ENCODE data around the gene FAXC.
"Not testable (repeated sequence)": the region's sequence is repeated elsewhere in the genome, so short reads cannot be mapped to it uniquely, and the experiment has no call there.

The FAXC gene

GRCh38 chr6:99270826-99271225 lies 78.6 kb downstream of the FAXC start:
- H3K4me3 ChIP-seq (ENCODE audit: low read depth, low read length) = no peak overlapping the region
- TF ChIP-seq CTCF (IDR thresholded peaks at IDR 0.05; ENCODE audit: control insufficient read depth, extremely low read depth, insufficient read depth) = no peak
- DNase-seq (ENCODE audit: low read depth) = no peak

GRCh38 chr6:99270030-99270429 lies 79.4 kb downstream of the FAXC start:
- TF ChIP-seq CTCF (IDR thresholded peaks at IDR 0.05; ENCODE audit: control insufficient read depth, extremely low read depth, insufficient read depth) = no peak
- no peak for DNase-seq (ENCODE audit: low read depth)
- no peak overlapping the region for H3K4me3 ChIP-seq (ENCODE audit: low read depth, low read length)

- H3K4me3 ChIP-seq (ENCODE audit: low read depth, low read length) = no peak overlapping the region
- DNase-seq (ENCODE audit: low read depth) = no peak
- no peak for TF ChIP-seq CTCF (IDR thresholded peaks at IDR 0.05; ENCODE audit: control insufficient read depth, extremely low read depth, insufficient read depth)
Observed at GRCh38 chr6:99269207-99269606, 80.3 kb downstream of the FAXC start.

- H3K4me3 ChIP-seq (ENCODE audit: low read depth, low read length); DNase-seq (ENCODE audit: low read depth): not testable (repeated sequence)
Observed at GRCh38 chr6:99266996-99267395, 82.5 kb downstream of the FAXC start.

GRCh38 chr6:99265447-99265846 lies 84.0 kb downstream of the FAXC start:
- not testable (repeated sequence) for DNase-seq (ENCODE audit: low read depth); H3K4me3 ChIP-seq (ENCODE audit: low read depth, low read length)

- no peak for TF ChIP-seq CTCF (IDR thresholded peaks at IDR 0.05; ENCODE audit: control insufficient read depth, extremely low read depth, insufficient read depth)
- no peak overlapping the region for H3K4me3 ChIP-seq (ENCODE audit: low read depth, low read length)
- no peak for DNase-seq (ENCODE audit: low read depth)
Observed at GRCh38 chr6:99254616-99255550, 94.6 kb downstream of the FAXC start.

- no peak overlapping the region for H3K4me3 ChIP-seq (ENCODE audit: low read depth, low read length)
- no peak for DNase-seq (ENCODE audit: low read depth)
- TF ChIP-seq CTCF (IDR thresholded peaks at IDR 0.05; ENCODE audit: control insufficient read depth, extremely low read depth, insufficient read depth) = no peak
Observed at GRCh38 chr6:99253271-99253670, 96.2 kb downstream of the FAXC start.

- no peak for DNase-seq (ENCODE audit: low read depth)
- H3K4me3 ChIP-seq (ENCODE audit: low read depth, low read length) = no peak overlapping the region
- TF ChIP-seq CTCF (IDR thresholded peaks at IDR 0.05; ENCODE audit: control insufficient read depth, extremely low read depth, insufficient read depth) = no peak
Observed at GRCh38 chr6:99252421-99252820, 97.1 kb downstream of the FAXC start.

All from LNCaP clone FGC (cell line).